Muscle layer of colon (tissue), 2 donors: ENCODE results near the gene SMIM15.

ENCODE experiments used
- H3K27ac ChIP-seq: one replicate; pipeline ENCODE4 v1.7.0; 2013; ENCODE audit warnings: low read depth, mild to moderate bottlenecking, low read length, moderate library complexity
- H3K27me3 ChIP-seq, 2 donors: one replicate each; pipeline ENCODE4 v1.7.0; 2013; ENCODE audit warnings: low read length in 2 of 2, mild to moderate bottlenecking in 2 of 2; ENCODE audit not compliant: insufficient read depth in 2 of 2, control insufficient read depth in 1 of 2
- H3K36me3 ChIP-seq: one replicate; pipeline ENCODE4 v1.7.0; 2013; ENCODE audit warnings: mild to moderate bottlenecking, low read length; ENCODE audit not compliant: insufficient read depth
- H3K4me1 ChIP-seq: one replicate; pipeline ENCODE4 v1.7.0; 2013; ENCODE audit warnings: mild to moderate bottlenecking, low read length; ENCODE audit not compliant: insufficient read depth
- H3K4me3 ChIP-seq, 2 donors: one replicate each; pipeline ENCODE4 v1.7.0; 2013; ENCODE audit warnings: low read length in 2 of 2, low read depth in 1 of 2, mild to moderate bottlenecking in 1 of 2, moderate library complexity in 1 of 2
- H3K9ac ChIP-seq: one replicate; pipeline ENCODE4 v1.7.0; 2013; ENCODE audit warnings: low read length
- H3K9me3 ChIP-seq: one replicate; pipeline ENCODE4 v1.7.0; 2013; ENCODE audit warnings: mild to moderate bottlenecking, low read length
- donor health status: abdominal sarcoma.
- donor health status: Adenocarcinoma of cecum.

Gene SMIM15

GRCh38 chr5:61180886-61181285, 18.6 kb upstream of the SMIM15 start:
- Histone ChIP-seq H3K27ac (no peak overlapping the region), H3K9ac (no peak overlapping the region), H3K36me3 (no peaks in the 10 kb centered on the region), H3K4me1 (no peaks in the 10 kb centered on the region), H3K27me3 (no peaks in the 10 kb centered on the region), H3K4me3 (no peak overlapping the region), H3K9me3 (no peaks in the 10 kb centered on the region)

- Histone ChIP-seq H3K4me3 (no peak overlapping the region), H3K27ac (no peak overlapping the region), H3K4me1 (no peaks in the 10 kb centered on the region), H3K27me3 (no peaks in the 10 kb centered on the region), H3K36me3 (no peaks in the 10 kb centered on the region), H3K9me3 (no peaks in the 10 kb centered on the region), H3K9ac (no peak overlapping the region)
Measured at GRCh38 chr5:61178702-61179101, 16.4 kb upstream of the SMIM15 start.

DNA sequence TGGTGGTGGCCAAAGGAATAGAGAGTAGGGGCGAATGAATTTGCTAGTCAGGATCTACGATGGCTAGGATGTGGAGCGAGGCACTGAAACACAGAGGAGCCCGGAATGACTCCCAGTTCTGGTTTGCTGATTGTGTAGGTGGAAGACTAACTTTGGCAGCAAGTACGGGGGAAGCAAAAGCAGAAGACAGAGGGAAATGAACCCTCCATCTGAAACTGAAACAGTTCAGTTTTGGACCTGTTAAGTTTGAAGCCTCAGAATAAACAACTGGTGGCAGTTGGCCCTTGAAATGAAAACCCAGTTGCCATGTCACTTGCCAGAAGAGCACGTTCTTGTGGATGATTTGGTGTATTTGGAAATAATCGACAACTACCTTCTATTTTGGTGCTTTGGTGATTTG, 15.4 kb upstream of the SMIM15 start:
- H3K27ac ChIP-seq, result no peak overlapping the region
- no peaks in the 10 kb centered on the region for H3K27me3 ChIP-seq
- no peaks in the 10 kb centered on the region for H3K9me3 ChIP-seq
- H3K4me1 ChIP-seq, result no peaks in the 10 kb centered on the region
- H3K36me3 ChIP-seq, result no peaks in the 10 kb centered on the region
- no peak overlapping the region for H3K9ac ChIP-seq
- H3K4me3 ChIP-seq, result no peak overlapping the region

DNA sequence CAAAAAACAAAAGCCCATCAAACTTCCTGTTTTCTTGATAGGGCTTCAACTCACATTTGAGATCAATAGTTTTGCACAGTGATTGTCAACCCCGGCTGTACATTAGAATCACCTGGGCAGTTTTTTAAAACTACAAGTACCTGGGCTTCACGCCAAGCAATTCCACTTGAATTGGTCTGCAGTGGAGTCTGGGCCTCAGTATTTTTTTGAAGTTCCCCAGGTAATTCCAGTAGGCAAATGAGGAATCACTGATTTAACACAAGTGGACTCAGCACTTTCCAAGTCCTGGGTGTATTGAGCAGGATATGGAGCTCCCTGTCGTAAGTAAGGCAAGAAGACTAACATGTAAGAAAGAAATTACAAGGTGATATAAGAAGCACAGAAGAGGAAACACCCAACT, 14.8 kb upstream of the SMIM15 start:
- no peaks in the 10 kb centered on the region for H3K4me1 ChIP-seq
- no peaks in the 10 kb centered on the region for H3K36me3 ChIP-seq
- H3K9me3 ChIP-seq, result no peaks in the 10 kb centered on the region
- H3K4me3 ChIP-seq, result no peak overlapping the region
- H3K27me3 ChIP-seq, result no peaks in the 10 kb centered on the region
- no peak overlapping the region for H3K9ac ChIP-seq
- H3K27ac ChIP-seq, result no peak overlapping the region

DNA sequence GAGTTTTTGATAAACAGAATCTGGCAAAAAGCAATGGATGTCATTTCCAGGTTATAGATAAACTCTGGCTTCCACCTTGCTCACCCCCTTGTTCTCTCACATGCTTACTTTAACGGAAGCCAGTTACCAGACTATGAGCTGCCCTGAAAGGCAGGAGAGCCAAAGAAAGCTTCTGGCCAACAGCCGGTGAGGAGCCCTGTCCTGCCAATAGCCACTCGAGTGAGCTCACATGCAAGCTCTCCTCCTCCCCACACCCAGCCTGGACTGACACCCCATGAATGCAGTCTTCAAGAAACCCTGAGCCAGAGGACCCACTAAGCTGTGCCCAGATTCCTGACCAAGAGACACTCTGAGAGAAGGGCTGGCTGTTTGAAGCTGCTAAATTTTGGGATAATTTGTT, 14.4 kb upstream of the SMIM15 start:
- Histone ChIP-seq H3K27ac (no peak overlapping the region), H3K4me3 (no peak overlapping the region), H3K4me1 (no peaks in the 10 kb centered on the region), H3K9me3 (no peaks in the 10 kb centered on the region), H3K27me3 (no peaks in the 10 kb centered on the region), H3K36me3 (no peaks in the 10 kb centered on the region), H3K9ac (no peak overlapping the region)

- Histone ChIP-seq H3K4me3 (no peak overlapping the region), H3K27ac (no peak overlapping the region), H3K36me3 (no peaks in the 10 kb centered on the region), H3K9ac (no peak overlapping the region), H3K27me3 (no peaks in the 10 kb centered on the region), H3K4me1 (no peaks in the 10 kb centered on the region), H3K9me3 (no peaks in the 10 kb centered on the region)
Measured at GRCh38 chr5:61171479-61171878, 9.2 kb upstream of the SMIM15 start.

DNA sequence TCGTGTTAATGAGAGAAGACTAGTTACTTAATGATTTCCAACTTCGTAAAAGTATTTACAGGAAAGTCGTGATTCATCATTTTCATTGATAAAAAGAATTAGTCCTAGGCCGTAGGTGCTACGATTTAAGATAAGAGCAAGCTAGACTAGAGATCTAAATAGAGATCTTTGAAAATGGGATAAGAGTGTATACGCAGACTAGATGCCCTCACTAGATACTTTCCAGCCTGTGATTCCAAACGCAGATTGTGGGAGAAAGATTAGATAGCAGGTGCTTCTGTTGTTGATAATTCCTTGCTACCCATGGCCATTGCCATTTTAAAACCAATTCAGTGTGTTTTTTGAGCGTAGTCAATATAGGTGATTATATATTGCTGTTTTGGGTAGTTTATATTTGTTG, 6.7 kb upstream of the SMIM15 start:
- H3K9ac ChIP-seq, result no peak overlapping the region
- H3K4me1 ChIP-seq, result peaks cover 2% of the 10 kb centered on the region
- no peaks in the 10 kb centered on the region for H3K27me3 ChIP-seq
- H3K27ac ChIP-seq, result no peak overlapping the region
- H3K9me3 ChIP-seq, result no peaks in the 10 kb centered on the region
- no peak overlapping the region for H3K4me3 ChIP-seq
- H3K36me3 ChIP-seq, result no peaks in the 10 kb centered on the region

DNA sequence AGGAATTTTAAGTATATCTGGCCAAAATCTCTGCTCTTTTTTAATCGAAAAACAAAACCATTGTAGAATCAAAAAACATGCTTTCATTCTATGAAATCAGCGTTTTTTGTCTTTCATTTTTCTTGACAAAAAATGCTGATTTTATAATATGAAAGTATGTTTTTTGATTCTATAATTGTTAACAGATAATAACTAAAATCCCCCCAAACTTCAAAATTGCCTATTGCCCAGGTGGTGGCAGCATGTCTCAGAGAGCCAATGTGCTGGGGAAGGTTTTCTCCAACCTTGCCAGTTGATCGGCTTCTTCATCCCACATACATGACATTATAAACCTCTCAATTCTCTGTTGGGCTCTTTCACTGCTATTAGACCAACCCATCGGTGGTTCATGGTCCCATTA, 5.1 kb upstream of the SMIM15 start:
- H3K27me3 ChIP-seq, result no peaks in the 10 kb centered on the region
- H3K4me1 ChIP-seq, result peaks cover 11% of the 10 kb centered on the region
- no peak overlapping the region for H3K9ac ChIP-seq
- H3K4me3 ChIP-seq, result no peak overlapping the region
- H3K27ac ChIP-seq, result no peak overlapping the region
- H3K9me3 ChIP-seq, result no peaks in the 10 kb centered on the region
- H3K36me3 ChIP-seq, result no peaks in the 10 kb centered on the region

- H3K4me1 ChIP-seq, result peaks cover 24% of the 10 kb centered on the region
- peaks cover 4% of the 10 kb centered on the region for H3K36me3 ChIP-seq
- H3K27me3 ChIP-seq, result no peaks in the 10 kb centered on the region
- no peak overlapping the region for H3K27ac ChIP-seq
- no peaks in the 10 kb centered on the region for H3K9me3 ChIP-seq
- peak overlapping the region in 1 of 2 donors; percentile 96 for H3K4me3 ChIP-seq
- H3K9ac ChIP-seq, result no peak overlapping the region
Measured at GRCh38 chr5:61163905-61164304, 1.6 kb upstream of the SMIM15 start.

DNA sequence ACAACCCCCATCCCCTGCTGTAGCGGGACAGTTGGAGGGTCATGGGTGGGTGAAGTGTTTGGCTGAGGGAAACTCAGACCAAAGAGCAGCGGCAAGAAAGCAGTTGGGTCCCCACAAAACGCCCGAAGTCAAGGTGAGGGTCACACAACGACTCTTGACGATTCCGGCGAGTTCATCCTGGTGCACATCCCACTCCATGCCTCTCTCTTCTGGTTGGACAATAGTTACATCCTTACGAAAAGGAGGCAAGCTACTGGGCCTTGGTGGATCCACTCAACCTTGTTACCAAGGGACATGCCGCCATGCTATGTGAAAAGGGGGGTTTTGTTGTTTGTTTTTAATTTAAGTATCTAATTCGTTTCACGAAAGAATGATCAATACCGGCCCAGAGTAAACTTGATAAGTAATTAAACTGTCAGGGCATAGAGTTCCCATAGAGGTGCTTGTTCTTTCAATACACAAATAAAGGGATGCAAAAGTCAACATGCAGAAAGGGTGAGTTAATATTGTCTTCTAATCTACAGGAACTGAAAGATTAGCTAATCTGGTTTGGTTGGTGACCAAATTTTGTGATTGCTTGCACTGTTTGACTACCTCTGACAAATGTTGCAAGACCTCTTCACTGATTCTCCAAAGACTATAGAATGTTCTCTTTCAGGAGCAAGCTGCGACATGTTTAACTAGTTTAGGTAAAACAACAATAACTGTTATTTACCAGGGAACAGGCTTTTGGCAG, 732 bp upstream of the SMIM15 start:
- H3K4me3 ChIP-seq, result peak overlapping the region; percentile 95 to 96
- H3K9me3 ChIP-seq, result no peaks in the 10 kb centered on the region
- peak overlapping the region; percentile 91 for H3K9ac ChIP-seq
- H3K4me1 ChIP-seq, result peaks cover 24% of the 10 kb centered on the region
- no peaks in the 10 kb centered on the region for H3K27me3 ChIP-seq
- peaks cover 4% of the 10 kb centered on the region for H3K36me3 ChIP-seq
- H3K27ac ChIP-seq, result peak overlapping the region; percentile 92

DNA sequence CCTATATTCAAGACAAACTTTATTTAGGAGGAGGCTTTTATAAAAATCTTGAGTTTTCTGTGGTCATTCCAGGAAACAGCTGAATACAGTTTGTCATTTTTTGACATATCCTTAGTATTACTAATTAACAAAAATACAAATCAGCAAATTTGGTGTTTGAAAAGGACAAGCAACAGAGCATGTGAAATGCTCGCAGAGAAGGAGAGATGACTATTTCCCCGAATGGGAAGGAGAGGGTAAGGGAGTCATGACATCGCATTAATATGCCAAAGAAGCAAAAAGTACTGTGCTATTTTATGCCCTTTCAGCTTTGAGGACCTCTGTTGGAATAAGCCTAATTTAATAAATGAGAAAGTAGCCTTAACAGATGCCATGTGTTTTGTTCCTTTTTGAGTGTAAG, 1.8 kb downstream of the SMIM15 start:
- H3K36me3 ChIP-seq, result peaks cover 4% of the 10 kb centered on the region
- H3K4me1 ChIP-seq, result peaks cover 24% of the 10 kb centered on the region
- H3K9me3 ChIP-seq, result no peaks in the 10 kb centered on the region
- no peak overlapping the region for H3K27ac ChIP-seq
- H3K9ac ChIP-seq, result no peak overlapping the region
- no peak overlapping the region for H3K4me3 ChIP-seq
- no peaks in the 10 kb centered on the region for H3K27me3 ChIP-seq

GRCh38 chr5:61159836-61160235, 2.4 kb downstream of the SMIM15 start:
- Histone ChIP-seq H3K9ac (no peak overlapping the region), H3K27me3 (no peaks in the 10 kb centered on the region), H3K36me3 (peaks cover 4% of the 10 kb centered on the region), H3K4me3 (no peak overlapping the region), H3K9me3 (no peaks in the 10 kb centered on the region), H3K27ac (no peak overlapping the region), H3K4me1 (peaks cover 24% of the 10 kb centered on the region)
